ENCODE results near the gene GLTPD2.

GRCh38 chr17:4807605-4808377, 19.0 kb downstream of the GLTPD2 start:
- no peak for TF ChIP-seq CTCF (IDR thresholded peaks at IDR 0.05)
- TF ChIP-seq EP300 (IDR thresholded peaks at IDR 0.05) = no peak
